ENCODE data around the gene EXOC6B.

Gene EXOC6B

GRCh38 chr2:72275084-72275483, 550.7 kb downstream of the EXOC6B start:
- H3K27me3 ChIP-seq (ENCODE audit: control insufficient read depth, insufficient read depth, low read length): no peaks in the 10 kb centered on the region
- H3K27ac ChIP-seq (ENCODE audit: low read depth, low read length): no peak overlapping the region
- H3K4me3 ChIP-seq (ENCODE audit: low read depth, low read length): no peak overlapping the region
- H3K4me1 ChIP-seq (ENCODE audit: control insufficient read depth, insufficient read depth, low read length): peaks cover 6% of the 10 kb centered on the region; the same call in 1 of the 2 replicates
- H3K9me3 ChIP-seq (ENCODE audit: control insufficient read depth, insufficient read depth, low read length): no peaks in the 10 kb centered on the region
- no peak overlapping the region for H3K9ac ChIP-seq (ENCODE audit: low read depth, low read length)
- H3K36me3 ChIP-seq (ENCODE audit: control insufficient read depth, insufficient read depth, low read length): no peaks in the 10 kb centered on the region

GRCh38 chr2:72274380-72274797, 551.4 kb downstream of the EXOC6B start:
- Histone ChIP-seq H3K27ac (ENCODE audit: low read depth, low read length) (no peak overlapping the region), H3K4me3 (ENCODE audit: low read depth, low read length) (no peak overlapping the region), H3K27me3 (ENCODE audit: control insufficient read depth, insufficient read depth, low read length) (no peaks in the 10 kb centered on the region), H3K36me3 (ENCODE audit: control insufficient read depth, insufficient read depth, low read length) (no peaks in the 10 kb centered on the region), H3K9ac (ENCODE audit: low read depth, low read length) (no peak overlapping the region), H3K4me1 (ENCODE audit: control insufficient read depth, insufficient read depth, low read length) (peaks cover 6% of the 10 kb centered on the region; the same call in 1 of the 2 replicates), H3K9me3 (ENCODE audit: control insufficient read depth, insufficient read depth, low read length) (no peaks in the 10 kb centered on the region)

- Histone ChIP-seq H3K9ac (ENCODE audit: low read depth, low read length) (no peak overlapping the region), H3K9me3 (ENCODE audit: control insufficient read depth, insufficient read depth, low read length) (no peaks in the 10 kb centered on the region), H3K27ac (ENCODE audit: low read depth, low read length) (no peak overlapping the region), H3K4me3 (ENCODE audit: low read depth, low read length) (no peak overlapping the region), H3K36me3 (ENCODE audit: control insufficient read depth, insufficient read depth, low read length) (no peaks in the 10 kb centered on the region), H3K4me1 (ENCODE audit: control insufficient read depth, insufficient read depth, low read length) (peaks cover 6% of the 10 kb centered on the region; the same call in 1 of the 2 replicates), H3K27me3 (ENCODE audit: control insufficient read depth, insufficient read depth, low read length) (no peaks in the 10 kb centered on the region)
These were observed 552.4 kb downstream of the EXOC6B start for GRCh38 chr2:72273384-72273783.

GRCh38 chr2:72271766-72272641, 553.8 kb downstream of the EXOC6B start:
- H3K4me3 ChIP-seq (ENCODE audit: low read depth, low read length): no peak overlapping the region
- no peaks in the 10 kb centered on the region for H3K9me3 ChIP-seq (ENCODE audit: control insufficient read depth, insufficient read depth, low read length)
- H3K27me3 ChIP-seq (ENCODE audit: control insufficient read depth, insufficient read depth, low read length): no peaks in the 10 kb centered on the region
- H3K9ac ChIP-seq (ENCODE audit: low read depth, low read length): no peak overlapping the region
- no peaks in the 10 kb centered on the region for H3K36me3 ChIP-seq (ENCODE audit: control insufficient read depth, insufficient read depth, low read length)
- H3K4me1 ChIP-seq (ENCODE audit: control insufficient read depth, insufficient read depth, low read length): peaks cover 6% of the 10 kb centered on the region; the same call in 1 of the 2 replicates
- H3K27ac ChIP-seq (ENCODE audit: low read depth, low read length): no peak overlapping the region

GRCh38 chr2:72271276-72271614, 554.6 kb downstream of the EXOC6B start:
- Histone ChIP-seq H3K9ac (ENCODE audit: low read depth, low read length) (no peak overlapping the region), H3K4me3 (ENCODE audit: low read depth, low read length) (no peak overlapping the region), H3K4me1 (ENCODE audit: control insufficient read depth, insufficient read depth, low read length) (peaks cover 4% of the 10 kb centered on the region; the same call in 1 of the 2 replicates), H3K36me3 (ENCODE audit: control insufficient read depth, insufficient read depth, low read length) (no peaks in the 10 kb centered on the region), H3K27ac (ENCODE audit: low read depth, low read length) (no peak overlapping the region), H3K27me3 (ENCODE audit: control insufficient read depth, insufficient read depth, low read length) (no peaks in the 10 kb centered on the region), H3K9me3 (ENCODE audit: control insufficient read depth, insufficient read depth, low read length) (no peaks in the 10 kb centered on the region)

- no peak overlapping the region for H3K27ac ChIP-seq (ENCODE audit: low read depth, low read length)
- no peak overlapping the region for H3K4me3 ChIP-seq (ENCODE audit: low read depth, low read length)
- no peaks in the 10 kb centered on the region for H3K27me3 ChIP-seq (ENCODE audit: control insufficient read depth, insufficient read depth, low read length)
- no peaks in the 10 kb centered on the region for H3K4me1 ChIP-seq (ENCODE audit: control insufficient read depth, insufficient read depth, low read length)
- no peaks in the 10 kb centered on the region for H3K9me3 ChIP-seq (ENCODE audit: control insufficient read depth, insufficient read depth, low read length)
- H3K36me3 ChIP-seq (ENCODE audit: control insufficient read depth, insufficient read depth, low read length): no peaks in the 10 kb centered on the region
- H3K9ac ChIP-seq (ENCODE audit: low read depth, low read length): no peak overlapping the region
These were observed 555.1 kb downstream of the EXOC6B start for GRCh38 chr2:72270556-72271275.

- Histone ChIP-seq H3K9me3 (ENCODE audit: control insufficient read depth, insufficient read depth, low read length) (no peaks in the 10 kb centered on the region), H3K4me1 (ENCODE audit: control insufficient read depth, insufficient read depth, low read length) (no peaks in the 10 kb centered on the region), H3K27me3 (ENCODE audit: control insufficient read depth, insufficient read depth, low read length) (no peaks in the 10 kb centered on the region), H3K9ac (ENCODE audit: low read depth, low read length) (no peak overlapping the region), H3K27ac (ENCODE audit: low read depth, low read length) (no peak overlapping the region), H3K36me3 (ENCODE audit: control insufficient read depth, insufficient read depth, low read length) (no peaks in the 10 kb centered on the region), H3K4me3 (ENCODE audit: low read depth, low read length) (no peak overlapping the region)
These were observed 562.1 kb downstream of the EXOC6B start for GRCh38 chr2:72263776-72264060.

- no peak overlapping the region for H3K9ac ChIP-seq (ENCODE audit: low read depth, low read length)
These were observed 562.6 kb downstream of the EXOC6B start for GRCh38 chr2:72263043-72263775.

GRCh38 chr2:72261076-72261475, 564.8 kb downstream of the EXOC6B start:
- Histone ChIP-seq H3K4me1 (ENCODE audit: control insufficient read depth, insufficient read depth, low read length) (no peaks in the 10 kb centered on the region), H3K36me3 (ENCODE audit: control insufficient read depth, insufficient read depth, low read length) (no peaks in the 10 kb centered on the region), H3K9me3 (ENCODE audit: control insufficient read depth, insufficient read depth, low read length) (no peaks in the 10 kb centered on the region), H3K9ac (ENCODE audit: low read depth, low read length) (no peak overlapping the region), H3K4me3 (ENCODE audit: low read depth, low read length) (no peak overlapping the region), H3K27me3 (ENCODE audit: control insufficient read depth, insufficient read depth, low read length) (no peaks in the 10 kb centered on the region), H3K27ac (ENCODE audit: low read depth, low read length) (no peak overlapping the region)

More at GRCh38 chr2:72263043-72263775, 562.6 kb downstream of the EXOC6B start:
- Histone ChIP-seq H3K4me3 (ENCODE audit: low read depth, low read length) (no peak overlapping the region), H3K9me3 (ENCODE audit: control insufficient read depth, insufficient read depth, low read length) (no peaks in the 10 kb centered on the region), H3K27ac (ENCODE audit: low read depth, low read length) (no peak overlapping the region), H3K27me3 (ENCODE audit: control insufficient read depth, insufficient read depth, low read length) (no peaks in the 10 kb centered on the region), H3K36me3 (ENCODE audit: control insufficient read depth, insufficient read depth, low read length) (no peaks in the 10 kb centered on the region), H3K4me1 (ENCODE audit: control insufficient read depth, insufficient read depth, low read length) (no peaks in the 10 kb centered on the region)

GRCh38 chr2:72255540-72255939, 570.3 kb downstream of the EXOC6B start:
- no peaks in the 10 kb centered on the region for H3K27me3 ChIP-seq (ENCODE audit: control insufficient read depth, insufficient read depth, low read length)
- H3K36me3 ChIP-seq (ENCODE audit: control insufficient read depth, insufficient read depth, low read length): no peaks in the 10 kb centered on the region

More at GRCh38 chr2:72255540-72255939, 570.3 kb downstream of the EXOC6B start:
- H3K9ac ChIP-seq (ENCODE audit: low read depth, low read length): no peak overlapping the region
- H3K9me3 ChIP-seq (ENCODE audit: control insufficient read depth, insufficient read depth, low read length): no peaks in the 10 kb centered on the region
- 0 out of 2 replicates have a peak, but pooled peaks cover 3% of the 10 kb centered on the region for H3K4me1 ChIP-seq (ENCODE audit: control insufficient read depth, insufficient read depth, low read length)
- no peak overlapping the region for H3K4me3 ChIP-seq (ENCODE audit: low read depth, low read length)
- H3K27ac ChIP-seq (ENCODE audit: low read depth, low read length): no peak overlapping the region

Measured in HUES48 (cell line).